OCI-LY3 (cell line): ENCODE results near the gene LRRTM2.

Experiments
- EZH2phosphoT487 ChIP-seq: fragments of 200-600 bp; shearing (Covaris generic); IDR thresholded peaks from 2 replicates; pipeline ENCODE4 v1.6.1; 2018; ENCODE audit warnings: antibody characterized with exemption, mixed run types, low read depth
- TF ChIP-seq, protein P1 (sequence below): fragments of 200-600, 300-600 bp; sonication (generic); IDR thresholded peaks from 2 replicates; pipeline ENCODE4 v1.5.1; 2014; ENCODE audit warnings: antibody characterized with exemption, low read length, low read depth

GRCh38 chr5:138837160-138837559, 38.0 kb downstream of the LRRTM2 start:
- TF ChIP-seq, protein P1, sequence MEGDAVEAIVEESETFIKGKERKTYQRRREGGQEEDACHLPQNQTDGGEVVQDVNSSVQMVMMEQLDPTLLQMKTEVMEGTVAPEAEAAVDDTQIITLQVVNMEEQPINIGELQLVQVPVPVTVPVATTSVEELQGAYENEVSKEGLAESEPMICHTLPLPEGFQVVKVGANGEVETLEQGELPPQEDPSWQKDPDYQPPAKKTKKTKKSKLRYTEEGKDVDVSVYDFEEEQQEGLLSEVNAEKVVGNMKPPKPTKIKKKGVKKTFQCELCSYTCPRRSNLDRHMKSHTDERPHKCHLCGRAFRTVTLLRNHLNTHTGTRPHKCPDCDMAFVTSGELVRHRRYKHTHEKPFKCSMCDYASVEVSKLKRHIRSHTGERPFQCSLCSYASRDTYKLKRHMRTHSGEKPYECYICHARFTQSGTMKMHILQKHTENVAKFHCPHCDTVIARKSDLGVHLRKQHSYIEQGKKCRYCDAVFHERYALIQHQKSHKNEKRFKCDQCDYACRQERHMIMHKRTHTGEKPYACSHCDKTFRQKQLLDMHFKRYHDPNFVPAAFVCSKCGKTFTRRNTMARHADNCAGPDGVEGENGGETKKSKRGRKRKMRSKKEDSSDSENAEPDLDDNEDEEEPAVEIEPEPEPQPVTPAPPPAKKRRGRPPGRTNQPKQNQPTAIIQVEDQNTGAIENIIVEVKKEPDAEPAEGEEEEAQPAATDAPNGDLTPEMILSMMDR, result no peak
- no peak for TF ChIP-seq EZH2phosphoT487
